NCI-H446 treated with DMSO at 0.1 percent for 48 hours (cell line): Measurements from ENCODE around the gene CAMK2N1.

Experiments used
- DNase-seq: peaks from one replicate; lab custom pipeline; 2025; lab: John Stamatoyannopoulos, UW

Gene CAMK2N1

GRCh38 chr1:20443703-20444586 is 42.1 kb downstream of the CAMK2N1 start:
- no peak for DNase-seq

GRCh38 chr1:20442920-20443625 is 42.9 kb downstream of the CAMK2N1 start:
- DNase-seq: no peak

DNA sequence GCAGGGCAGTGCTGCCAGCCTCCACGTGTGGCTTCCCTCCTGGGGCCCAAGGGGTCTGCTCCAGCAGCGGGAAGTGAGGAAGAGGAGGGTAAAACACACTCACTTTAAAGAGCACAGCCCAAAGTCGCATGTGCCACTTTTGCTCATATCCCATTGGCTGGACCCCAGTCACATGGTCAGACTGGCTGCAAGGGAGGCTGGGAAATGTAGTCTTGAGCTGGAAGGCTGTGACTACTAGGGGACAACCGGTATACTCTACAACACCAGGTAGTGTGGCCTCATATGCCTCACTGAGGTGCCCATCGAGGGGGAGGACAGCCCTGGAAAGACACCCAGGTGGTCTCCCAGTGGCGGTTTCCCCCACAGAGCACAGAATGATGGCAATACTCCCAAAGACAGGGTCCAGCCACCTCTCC is 45.2 kb downstream of the CAMK2N1 start:
- DNase-seq: no peak

- DNase-seq: no peak
Observed at GRCh38 chr1:20439282-20439681, 46.7 kb downstream of the CAMK2N1 start.

GRCh38 chr1:20437640-20438039 is 48.4 kb downstream of the CAMK2N1 start:
- DNase-seq: no peak

DNA sequence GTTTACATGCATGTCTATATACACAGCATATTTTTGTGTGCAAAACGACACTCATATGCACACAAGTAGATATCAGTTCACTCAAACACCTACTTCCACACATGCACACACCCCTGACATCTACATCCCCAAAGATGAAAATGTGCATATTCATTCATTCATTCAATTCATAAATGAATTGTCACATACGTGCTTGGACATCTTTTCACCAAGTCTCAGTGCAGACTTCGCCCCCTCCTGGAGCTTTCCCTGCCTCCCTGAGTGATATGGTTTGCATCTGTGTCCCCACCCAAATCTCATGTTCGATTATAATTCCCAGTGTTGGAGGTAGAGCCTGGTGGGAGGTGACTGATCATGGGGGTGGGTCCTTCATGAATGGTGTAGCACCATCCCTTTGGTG is 53.1 kb downstream of the CAMK2N1 start:
- DNase-seq: no peak
